CD4-positive, alpha-beta T cell (primary cell): ENCODE results near the gene EPS8L2. TPM values are rescaled to one million over a fixed set of nuclear protein-coding genes. Genes with fewer than 3 reads are reported as not detected.

Experiments
- ATAC-seq: fragments of 200-7000 bp; cut with Tn5 transposase; one replicate; pipeline ENCODE4 v1.10.0; 2022; ENCODE audit warnings: mild to moderate bottlenecking; ENCODE audit not compliant: poor library complexity
- CTCF ChIA-PET: fragments of 350-600 bp; sonication (Branson Sonifier 250); formaldehyde crosslinking; loops from one replicate; lab custom pipeline; 2021; ENCODE audit warnings: antibody characterized with exemption, inconsistent platforms; lab: Charles Lee
- POLR2A ChIA-PET: fragments of 350-600 bp; sonication (Branson Sonifier 250); formaldehyde crosslinking; loops from one replicate; lab custom pipeline; 2021; ENCODE audit warnings: antibody characterized with exemption, inconsistent platforms; lab: Charles Lee
- DNase-seq, 14 experiments: peaks; one replicate each; pipeline ENCODE4 v3.0.0-alpha.2; 2013 to 2020; ENCODE audit warnings: mixed read lengths in 2 of 14
- H3K27ac ChIP-seq, 2 donors: one replicate each; pipeline versions ENCODE4 v1.5.1 to v1.7.0; 2013; ENCODE audit warnings: low read length in 2 of 2, low read depth in 1 of 2, mild to moderate bottlenecking in 1 of 2
- H3K27me3 ChIP-seq, 2 experiments: 1 replicate in 1 of 2; 2 replicates in 1 of 2; pipeline versions ENCODE4 v1.6.1 to v1.7.0; 2013; ENCODE audit warnings: low read length in 2 of 2, control low read depth in 1 of 2, mild to moderate bottlenecking in 1 of 2, moderate library complexity in 1 of 2; ENCODE audit not compliant: insufficient read depth in 2 of 2, control insufficient read depth in 1 of 2
- H3K36me3 ChIP-seq: one replicate; pipeline ENCODE4 v1.6.1; 2013; ENCODE audit warnings: low read length, control low read depth; ENCODE audit not compliant: insufficient read depth
- H3K4me1 ChIP-seq: one replicate; pipeline ENCODE4 v1.6.1; 2013; ENCODE audit warnings: low read length, control low read depth; ENCODE audit not compliant: insufficient read depth
- H3K4me3 ChIP-seq: one replicate; pipeline ENCODE4 v1.5.1; 2013; ENCODE audit warnings: mild to moderate bottlenecking, low read length, moderate library complexity
- H3K9me3 ChIP-seq, 2 experiments: 1 replicate in 1 of 2; 2 replicates in 1 of 2; pipeline versions ENCODE4 v1.6.1 to v1.7.0; 2013; ENCODE audit warnings: low read length in 2 of 2, mild to moderate bottlenecking in 2 of 2, control low read depth in 1 of 2, moderate library complexity in 1 of 2; ENCODE audit not compliant: control insufficient read depth in 1 of 2, insufficient read depth in 1 of 2
- H3K27ac Mint-ChIP-seq: one replicate; pipeline ENCODE4 v1.8.0; 2020; ENCODE audit warnings: mixed read lengths
- H3K27me3 Mint-ChIP-seq: one replicate; pipeline ENCODE4 v1.8.0; 2021; ENCODE audit warnings: mixed read lengths
- H3K36me3 Mint-ChIP-seq: one replicate; pipeline ENCODE4 v1.8.0; 2021; ENCODE audit warnings: low read depth, mixed read lengths
- H3K4me1 Mint-ChIP-seq: one replicate; pipeline ENCODE4 v1.8.0; 2021; ENCODE audit warnings: low read depth, mixed read lengths
- H3K4me3 Mint-ChIP-seq: one replicate; pipeline ENCODE4 v1.8.0; 2020; ENCODE audit warnings: mild to moderate bottlenecking, mixed read lengths
- H3K9me3 Mint-ChIP-seq: one replicate; pipeline ENCODE4 v1.8.0; 2020; ENCODE audit warnings: mixed read lengths
- CTCF ChIP-seq: fragments of 200-600 bp; IDR thresholded peaks from one replicate; pipeline ENCODE4 v1.8.0; 2022; ENCODE audit warnings: antibody characterized with exemption, mild to moderate bottlenecking
- intact Hi-C, 2 experiments: fragments of 100-400 bp; cut with DNase I in 1 of 2; cut with micrococcal nuclease in 1 of 2; formaldehyde crosslinking; loops; one replicate each; pipeline versions ENCODE4 v1.15.1 to v1.9.0; 2023 to 2025; cut with DNase I, micrococcal nuclease
- total RNA-seq, 174 experiments: library from RNA in 2 of 174; stranded (reverse) in 2 of 174; gene quantifications; one replicate each; pipeline ENCODE4 v1.2.3 and lab custom pipeline; 2021 to 2026

EPS8L2 gene
- total RNA-seq, 2 experiments from 2014 or later = 3.5 to 4.0 TPM

DNA sequence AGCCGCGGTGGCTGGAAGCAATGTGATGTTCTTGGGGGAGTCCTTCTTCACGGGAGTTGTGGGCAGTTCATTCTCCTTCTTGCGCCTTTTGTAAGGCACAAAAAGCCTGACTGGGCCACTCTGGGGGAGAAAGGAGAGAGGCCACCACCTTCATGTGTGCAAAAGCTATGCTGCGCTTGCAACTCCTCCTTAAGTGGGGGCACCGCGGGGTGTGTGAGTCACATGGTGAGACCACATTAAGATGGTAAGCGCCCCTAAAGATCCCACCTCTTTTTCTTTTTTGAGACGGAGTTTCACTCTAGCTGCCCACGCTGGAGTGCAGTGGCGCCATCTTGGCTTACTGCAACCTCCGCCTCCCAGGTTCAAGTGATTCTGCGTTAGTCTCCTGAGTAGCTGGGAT is 25.1 kb upstream of the EPS8L2 start:
- peaks cover 0 to 8% of the 10 kb centered on the region in 2 experiments for H3K9me3 ChIP-seq
- intact Hi-C loops = no loop called here
- no peaks in the 10 kb centered on the region for H3K27me3 Mint-ChIP-seq
- ChIA-PET CTCF (no interaction called here), POLR2A (no interaction called here)
- ATAC-seq (peak; percentile 24), DNase-seq (no peak)
- no peaks in the 10 kb centered on the region for H3K4me1 Mint-ChIP-seq
- H3K4me3 ChIP-seq = no peak overlapping the region
- TF ChIP-seq CTCF = no peak
- peaks cover 80% of the 10 kb centered on the region for H3K36me3 Mint-ChIP-seq
- H3K4me3 Mint-ChIP-seq = no peak overlapping the region
- no peak overlapping the region for H3K27ac ChIP-seq
- H3K27me3 ChIP-seq = no peaks in the 10 kb centered on the region
- no peaks in the 10 kb centered on the region for H3K9me3 Mint-ChIP-seq
- peaks cover 57% of the 10 kb centered on the region for H3K36me3 ChIP-seq
- no peaks in the 10 kb centered on the region for H3K4me1 ChIP-seq
- no peak overlapping the region for H3K27ac Mint-ChIP-seq

DNA sequence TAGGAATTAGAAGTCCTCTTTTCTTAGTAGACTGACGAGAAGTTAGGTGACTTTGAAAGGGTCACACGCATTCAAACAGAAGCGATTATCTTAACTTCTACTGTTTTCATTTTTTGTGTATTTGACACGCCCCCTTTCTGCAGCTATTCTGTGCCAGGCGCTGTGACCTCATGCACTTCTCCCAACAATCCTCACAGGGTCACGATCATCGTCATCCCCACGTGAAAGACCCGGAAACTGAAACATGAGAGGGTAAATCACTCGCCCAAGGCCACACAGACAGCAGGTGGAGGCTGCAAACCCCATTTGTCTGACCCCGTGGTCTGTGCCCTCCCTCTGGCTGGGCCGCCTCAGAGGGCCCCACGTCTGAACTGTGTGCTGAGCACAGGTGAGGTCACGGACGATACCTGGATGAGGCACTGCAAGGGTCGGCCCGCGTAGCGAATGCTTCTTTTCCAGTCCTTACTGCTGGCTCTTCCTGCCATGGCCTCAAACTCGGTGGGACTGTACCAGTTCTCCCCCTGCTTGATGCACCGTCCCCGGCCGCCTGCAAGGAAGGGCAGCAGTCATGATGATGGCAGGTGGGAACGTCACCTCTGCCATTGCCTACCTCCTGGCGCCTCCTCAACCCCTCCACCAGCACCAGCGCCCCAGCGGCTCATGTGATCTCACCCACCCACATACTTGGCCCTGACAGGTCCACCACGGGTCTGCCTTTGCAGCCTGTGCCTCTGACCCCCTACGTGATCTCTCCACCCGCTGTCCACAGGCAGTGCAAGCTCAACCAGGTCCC is 19.4 kb upstream of the EPS8L2 start:
- no peak for DNase-seq
- Histone ChIP-seq H3K4me3 (no peak overlapping the region), H3K27ac (no peak overlapping the region), H3K27me3 (no peaks in the 10 kb centered on the region), H3K4me1 (peaks cover 18% of the 10 kb centered on the region), H3K36me3 (peaks cover 70% of the 10 kb centered on the region), H3K9me3 (peaks cover 0 to 8% of the 10 kb centered on the region in 2 experiments)
- Mint-ChIP-seq H3K4me1 (peaks cover 14% of the 10 kb centered on the region), H3K27me3 (no peaks in the 10 kb centered on the region), H3K36me3 (peaks cover 72% of the 10 kb centered on the region), H3K4me3 (no peak overlapping the region), H3K9me3 (no peaks in the 10 kb centered on the region), H3K27ac (no peak overlapping the region)
- CTCF ChIA-PET = interaction anchor here (1.3 kb wide), 1 partner anchor 20 kb away, joined by 5 read pairs; no protein-coding TSS in a partner anchor
- ATAC-seq = no peak
- no peak for TF ChIP-seq CTCF
- intact Hi-C loops = no loop called here
- POLR2A ChIA-PET = no interaction called here

GRCh38 chr11:687751-688150 is 18.3 kb upstream of the EPS8L2 start:
- POLR2A ChIA-PET = no interaction called here

More at GRCh38 chr11:687751-688150, 18.3 kb upstream of the EPS8L2 start:
- Mint-ChIP-seq H3K27ac (no peak overlapping the region), H3K27me3 (no peaks in the 10 kb centered on the region), H3K4me1 (peaks cover 25% of the 10 kb centered on the region), H3K9me3 (no peaks in the 10 kb centered on the region), H3K4me3 (no peak overlapping the region), H3K36me3 (peaks cover 68% of the 10 kb centered on the region)
- no peaks in the 10 kb centered on the region for H3K9me3 ChIP-seq
- TF ChIP-seq CTCF = no peak
- DNase-seq = no peak
- intact Hi-C loops = loop anchor here in 1 of 2 experiments (2.0 kb wide), 1 partner anchor 37 kb away; no protein-coding TSS in a partner anchor
- H3K4me1 ChIP-seq = peaks cover 29% of the 10 kb centered on the region
- ATAC-seq = no peak
- H3K27me3 ChIP-seq = no peaks in the 10 kb centered on the region
- CTCF ChIA-PET = no interaction called here
- H3K27ac ChIP-seq = no peak overlapping the region
- no peak overlapping the region for H3K4me3 ChIP-seq
- H3K36me3 ChIP-seq = peaks cover 62% of the 10 kb centered on the region
